NCI-H510A treated with DMSO at 0.1 percent for 48 hours (cell line): ENCODE data around the gene SIX6.
"Not testable (repeated sequence)": the region's sequence is repeated elsewhere in the genome, so short reads cannot be mapped to it uniquely, and the experiment has no call there.

Experiments used
- DNase-seq: peaks from one replicate; lab custom pipeline; 2025; lab: John Stamatoyannopoulos, UW

The SIX6 gene

DNA sequence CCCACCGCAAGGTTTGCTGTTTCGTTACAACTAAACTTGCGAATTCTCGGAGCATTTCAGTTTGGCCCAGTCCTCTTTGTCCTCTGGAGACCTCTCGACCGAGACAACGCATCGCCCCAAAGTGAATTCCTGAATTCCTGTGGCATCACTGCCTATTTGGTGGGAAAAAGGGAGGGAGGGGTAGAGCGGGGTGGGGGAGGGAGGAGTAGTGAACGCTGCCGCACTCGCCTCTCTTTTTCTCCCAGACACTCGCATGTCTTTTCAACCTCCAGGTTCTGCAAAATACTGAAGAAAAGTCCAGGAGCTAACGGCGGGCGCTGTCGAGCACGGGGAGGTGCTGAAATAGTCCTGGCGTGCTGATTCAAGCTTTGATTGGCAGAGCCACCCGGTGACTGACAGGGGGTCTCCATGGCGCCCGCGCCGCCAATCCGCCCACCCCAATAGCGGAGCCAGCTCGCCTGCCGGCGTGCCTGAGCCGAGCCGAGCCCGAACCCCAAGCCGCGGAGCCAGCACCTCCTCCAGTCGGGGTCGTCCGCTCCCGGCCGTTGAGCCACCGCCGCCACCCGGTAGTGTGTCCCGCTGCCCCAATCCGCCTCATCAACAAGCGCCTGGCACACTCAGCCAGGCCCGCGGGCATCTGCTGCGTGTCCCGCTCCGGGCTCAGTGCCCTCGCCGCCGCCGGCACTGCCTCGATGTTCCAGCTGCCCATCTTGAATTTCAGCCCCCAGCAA lies at the start of gene SIX6:
TSS of gene SIX6 (plus strand) at position 440 of the 731 bp plus-strand sequence. CDS start at position 693, 253 bp downstream.
- peak; percentile 61 for DNase-seq

DNA sequence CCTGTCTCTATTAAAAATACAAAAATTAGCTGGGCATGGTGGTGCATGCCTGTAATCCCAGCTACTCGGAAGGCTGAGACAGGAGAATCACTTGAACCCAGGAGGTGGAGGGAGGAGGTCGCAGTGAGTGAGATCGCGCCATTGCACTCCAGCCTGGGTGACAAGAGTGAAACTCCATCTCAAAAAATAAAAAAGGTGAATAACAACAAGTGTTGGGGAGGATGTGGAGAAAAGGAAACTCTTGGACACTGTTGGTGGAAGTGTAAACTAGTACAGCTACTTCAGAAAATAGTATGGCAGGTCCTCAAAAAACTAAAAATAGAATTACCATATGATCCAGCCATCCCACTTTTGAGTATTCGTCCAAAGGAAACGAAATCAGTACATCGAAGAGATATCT lies 28.7 kb upstream of the SIX6 start:
- DNase-seq = not testable (repeated sequence)

DNA sequence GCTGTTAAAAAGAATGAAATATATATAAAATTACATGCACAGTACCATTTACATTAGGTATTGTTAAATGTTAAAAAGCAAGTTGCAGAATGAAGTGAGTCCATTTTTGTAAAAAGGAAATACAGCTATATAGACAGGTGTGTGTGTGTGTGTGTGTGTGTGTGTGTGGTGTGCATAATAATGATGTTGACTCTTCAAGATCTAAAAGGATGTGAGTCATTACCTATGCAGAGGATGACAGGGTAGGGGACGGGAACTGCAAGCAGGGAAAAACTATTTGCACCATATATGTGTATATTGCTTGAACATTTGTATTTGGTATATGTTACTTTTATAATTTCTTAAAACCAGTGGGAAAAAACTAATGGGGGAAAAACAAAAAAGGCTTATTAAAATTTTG lies 26.2 kb upstream of the SIX6 start:
- no peak for DNase-seq

DNA sequence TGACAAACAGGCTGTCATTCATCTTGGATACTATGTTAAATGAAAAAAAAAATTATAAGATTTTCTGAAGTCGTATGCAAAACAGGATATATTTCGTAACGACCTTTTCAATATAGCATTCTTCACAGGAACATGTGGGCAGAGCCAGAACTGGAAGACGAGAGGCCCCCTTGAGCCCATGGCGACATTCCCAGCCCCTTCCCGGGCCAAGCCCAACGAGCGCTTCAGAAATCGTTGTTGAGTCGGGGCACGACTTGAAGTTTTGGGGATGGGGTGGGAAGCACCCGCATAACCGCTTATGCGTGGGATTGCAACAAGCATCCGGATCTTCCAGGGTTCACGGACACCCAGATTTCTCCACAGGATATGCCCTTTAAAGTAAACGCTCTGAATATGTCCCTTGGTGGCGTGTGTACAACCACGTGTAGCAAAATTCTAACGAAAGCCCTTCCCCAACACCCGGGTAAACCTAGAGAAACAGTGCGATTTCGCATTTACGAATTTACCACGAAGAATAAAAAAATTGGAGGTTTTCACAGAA lies 23.8 kb upstream of the SIX6 start:
- DNase-seq = no peak

DNA sequence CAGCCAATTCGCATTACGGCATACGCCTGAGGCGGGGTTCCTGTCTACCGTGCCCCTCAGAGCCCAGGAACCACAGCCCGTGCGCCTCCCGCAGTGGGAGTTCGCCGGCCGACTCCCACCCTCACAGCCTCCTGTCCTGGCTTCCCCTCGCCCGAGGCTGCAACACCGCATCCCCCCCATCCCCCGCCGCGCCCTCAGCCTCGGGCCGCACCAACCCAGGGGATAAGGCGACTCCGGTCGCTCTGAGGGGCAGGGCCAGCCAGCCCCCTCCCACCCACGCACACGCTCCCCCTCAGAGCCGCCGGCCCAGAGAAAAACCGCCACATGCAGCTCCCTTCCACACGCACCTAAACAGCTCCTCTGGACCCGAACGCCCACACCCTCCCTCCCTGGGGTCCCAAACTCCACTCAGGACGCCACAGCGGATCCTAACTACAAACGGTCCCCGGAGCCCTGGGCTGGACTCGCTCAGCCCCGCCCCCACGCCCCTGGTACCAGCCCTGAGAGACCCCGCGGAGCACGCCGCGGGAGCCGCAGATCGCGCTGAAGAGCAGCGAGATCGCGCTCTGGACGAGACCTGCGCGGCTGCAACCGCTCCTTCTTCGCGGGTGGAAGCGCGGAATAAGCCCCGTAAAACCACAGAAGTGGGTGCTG lies 23.2 kb upstream of the SIX6 start, which contains the start of gene C14orf39:
TSS of gene C14orf39 (minus strand) at position 466 of the 654 bp plus-strand sequence. CDS start 985 bp downstream, outside the sequence.
- DNase-seq = no peak

DNA sequence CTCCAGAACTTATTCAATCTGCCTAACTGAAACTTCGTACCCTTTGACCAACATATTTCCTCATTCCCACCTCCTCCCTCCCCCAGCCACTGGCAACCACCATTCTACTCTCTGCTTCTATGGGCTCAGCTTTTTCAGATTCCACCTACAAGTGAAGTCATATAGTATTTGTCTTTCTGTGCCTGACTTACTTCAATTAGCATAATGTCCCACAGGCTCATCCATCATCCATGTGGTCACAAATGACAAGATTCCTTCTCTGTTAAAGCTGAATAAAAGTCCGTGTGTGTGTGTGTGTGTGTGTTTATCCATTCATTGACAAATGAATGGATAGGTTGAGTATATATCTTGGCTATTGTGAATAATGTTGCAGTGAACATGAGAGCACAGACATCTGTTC lies 21.7 kb upstream of the SIX6 start:
- DNase-seq = no peak

DNA sequence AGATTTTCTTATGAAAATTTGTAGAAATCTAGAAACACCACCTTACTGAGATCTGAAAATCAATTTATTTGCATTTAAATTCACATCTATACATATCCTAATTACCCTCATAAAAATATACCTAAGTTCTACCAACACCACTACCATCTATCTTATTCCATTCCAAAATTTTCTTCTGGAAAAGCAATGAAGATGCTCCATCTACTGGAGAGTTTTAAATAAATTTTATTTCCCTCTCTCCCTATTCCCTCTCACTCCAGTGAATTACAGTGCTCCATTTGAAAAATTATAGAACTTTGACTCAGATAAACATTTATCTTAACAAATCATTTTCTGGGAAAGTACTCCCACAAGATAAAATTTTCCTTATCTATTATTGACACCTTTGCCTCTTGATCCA lies 20.8 kb upstream of the SIX6 start:
- DNase-seq = no peak

DNA sequence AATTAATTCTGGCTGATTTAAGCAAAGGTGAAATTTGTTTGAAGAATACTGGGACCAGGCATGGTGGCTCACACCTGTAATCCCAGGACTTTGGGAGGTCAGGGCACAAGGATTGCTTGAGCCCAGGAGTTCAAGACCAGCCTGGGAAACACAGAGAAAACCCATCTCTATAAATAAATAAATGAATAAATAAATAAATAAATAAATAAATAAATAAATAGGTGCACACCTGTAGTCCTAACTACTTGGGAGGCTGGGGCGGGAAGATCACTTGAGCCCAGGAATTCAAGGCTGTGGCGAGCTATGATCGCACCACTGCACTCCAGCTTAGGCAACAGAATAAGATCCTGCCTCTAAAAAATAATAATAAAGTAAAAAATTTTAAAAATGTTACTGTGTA lies 18.7 kb upstream of the SIX6 start:
- no peak for DNase-seq

DNA sequence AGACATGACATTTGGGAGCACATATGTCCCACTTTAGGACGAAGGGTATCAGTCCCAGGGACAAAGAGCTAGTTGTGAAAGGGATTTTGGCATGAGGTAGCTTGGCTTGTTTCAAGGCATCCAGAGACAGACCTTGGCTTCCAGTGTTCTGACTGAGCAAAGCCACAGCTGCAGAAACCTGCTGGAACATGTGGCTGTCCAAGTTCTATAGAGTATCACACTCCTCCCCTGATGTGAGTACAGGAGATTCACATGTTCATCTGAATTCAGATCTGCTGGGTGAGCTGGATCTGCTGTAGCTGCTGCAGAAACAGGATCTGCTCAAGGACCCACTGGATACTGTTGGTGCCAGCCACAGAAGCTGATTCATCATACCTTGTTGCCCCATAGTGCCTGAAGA lies 13.0 kb upstream of the SIX6 start:
- DNase-seq = no peak

DNA sequence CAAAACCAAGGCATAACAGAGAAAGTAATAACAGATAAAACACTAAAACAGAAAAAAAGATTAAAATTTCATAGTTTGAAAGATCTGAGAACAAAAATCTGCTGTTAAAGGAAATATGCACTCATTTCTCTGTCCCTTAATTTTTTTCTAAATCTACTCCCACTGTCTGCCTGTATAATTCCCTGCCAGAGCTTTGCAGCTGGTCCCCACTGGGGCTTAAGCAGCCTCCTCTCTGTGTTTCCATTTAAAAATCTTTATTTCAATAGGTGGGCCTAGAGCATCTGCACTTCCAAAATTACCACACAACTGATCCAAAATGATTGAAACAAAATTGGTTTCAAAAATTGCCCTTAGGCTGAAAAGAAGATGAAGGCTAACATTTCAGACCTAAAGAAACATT lies 6.4 kb upstream of the SIX6 start:
- DNase-seq = no peak

DNA sequence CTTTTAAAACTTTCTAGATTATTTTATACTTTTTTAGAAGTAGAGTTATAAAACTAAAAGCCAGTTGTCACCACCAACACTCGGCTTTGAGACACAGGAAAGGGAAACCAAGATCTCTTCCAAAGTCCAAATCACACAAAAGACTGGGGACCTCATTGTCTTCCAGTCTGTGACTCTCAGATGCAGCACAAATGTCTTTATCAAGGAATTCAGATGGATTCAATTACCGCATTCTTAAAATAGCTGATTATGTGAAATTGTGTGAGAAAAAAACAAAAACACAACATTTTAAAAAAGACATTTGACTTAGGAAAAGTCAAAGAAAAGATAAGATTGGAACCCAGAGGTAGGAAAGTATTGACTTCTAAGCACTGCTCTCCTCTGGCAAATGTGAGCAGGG lies 3.5 kb upstream of the SIX6 start:
- DNase-seq = no peak

DNA sequence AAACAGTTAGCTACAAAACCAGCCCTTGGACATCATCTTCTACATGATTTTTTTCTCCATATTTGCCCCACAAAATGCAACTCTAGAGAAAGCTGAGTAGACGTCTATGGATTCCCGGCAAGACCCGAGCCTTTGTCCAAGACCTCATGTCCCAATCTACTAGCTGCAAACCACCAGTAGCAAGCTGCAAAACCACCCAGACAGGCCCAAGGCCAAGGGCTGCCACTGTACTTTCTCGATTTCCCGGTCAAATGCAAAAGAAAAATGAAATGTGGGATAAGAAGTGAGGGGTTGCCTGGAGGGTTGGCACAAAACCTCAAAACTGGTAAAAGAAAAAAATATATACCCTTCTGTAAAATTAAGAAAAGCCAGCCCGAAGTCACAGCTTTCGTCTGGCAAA lies 2.9 kb upstream of the SIX6 start:
- DNase-seq = no peak

DNA sequence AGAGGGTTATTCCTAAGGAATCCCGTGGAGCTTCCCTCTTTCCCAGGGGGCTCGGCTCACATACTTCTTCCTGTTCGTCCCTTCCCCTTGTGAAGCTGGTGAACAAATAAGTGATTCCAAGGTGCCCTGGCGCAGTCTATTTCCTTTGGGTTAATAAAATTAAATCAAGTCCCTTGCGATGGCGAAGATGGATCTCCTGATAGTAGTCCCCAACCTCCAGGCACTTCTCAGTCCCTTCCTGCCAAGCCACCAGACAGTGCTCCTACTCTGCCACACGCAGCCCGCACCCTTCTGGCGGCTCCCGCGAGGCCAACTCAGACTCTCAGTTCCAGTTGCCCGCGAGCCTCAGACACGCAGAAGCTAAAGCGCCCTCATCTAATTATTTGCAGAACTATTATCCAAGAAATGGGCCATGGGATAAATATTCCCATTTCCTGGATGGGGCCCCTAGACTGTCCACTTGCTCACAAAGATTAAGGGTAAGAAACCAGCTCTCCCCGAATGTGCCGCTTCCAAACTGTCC lies 2.4 kb upstream of the SIX6 start:
- DNase-seq = no peak

DNA sequence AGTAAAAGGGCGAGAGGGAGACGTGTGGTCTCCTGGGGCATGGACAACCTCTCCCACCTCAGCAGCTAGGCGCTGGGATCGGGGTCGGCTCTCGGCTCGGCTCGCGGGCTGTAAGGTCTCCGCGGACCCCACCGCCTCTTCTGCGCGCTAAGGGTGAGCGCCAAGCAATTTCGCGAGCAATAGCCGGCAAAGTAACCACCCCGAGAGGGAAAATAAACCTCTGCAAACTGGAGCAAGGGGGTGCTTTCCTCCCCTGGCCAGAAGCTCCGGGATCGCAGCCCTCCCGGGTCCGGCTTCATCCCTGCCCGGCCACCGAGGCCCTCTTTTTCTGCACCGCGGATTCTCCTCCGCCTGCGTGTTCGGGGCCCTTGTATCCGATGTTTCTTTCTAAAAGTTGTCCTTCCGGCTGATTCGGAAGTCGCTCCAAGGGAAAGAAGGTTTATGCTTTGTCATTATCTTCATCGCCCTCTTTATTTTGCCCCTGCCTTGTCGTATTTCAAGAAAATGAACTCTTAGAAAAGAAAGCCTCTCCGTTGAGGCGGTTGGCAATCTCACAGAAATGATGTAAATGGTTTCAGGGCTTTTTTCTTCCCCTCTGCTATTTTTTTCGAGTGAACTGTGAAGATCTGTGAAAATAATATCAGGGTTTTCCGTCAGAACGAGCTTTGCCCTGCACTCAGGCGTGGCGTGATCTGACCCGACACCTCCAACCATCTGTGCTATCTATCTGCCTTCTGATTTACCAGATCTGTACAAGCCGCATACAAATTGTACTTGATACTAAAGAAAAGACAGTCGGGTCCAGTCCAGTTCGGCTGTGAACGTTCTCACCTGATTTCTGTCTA lies 1.7 kb upstream of the SIX6 start:
- DNase-seq = no peak

DNA sequence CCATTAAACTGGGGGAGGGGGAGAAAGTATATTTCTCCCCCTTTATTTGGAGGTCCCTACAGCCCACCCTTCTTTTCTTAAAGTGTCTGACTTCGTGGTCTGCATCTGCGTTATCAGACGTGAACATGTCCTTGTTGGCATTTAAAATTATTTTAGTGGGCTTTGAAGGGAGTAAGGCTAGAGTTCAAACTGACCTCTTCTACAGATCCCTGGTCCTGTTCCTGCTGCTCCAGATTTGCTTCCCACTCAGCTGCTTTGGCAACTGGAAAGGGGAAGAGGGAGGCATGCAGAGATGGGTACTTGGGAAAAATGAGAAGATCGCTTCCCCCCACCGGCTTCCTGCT lies 611 bp upstream of the SIX6 start:
- DNase-seq = no peak

DNA sequence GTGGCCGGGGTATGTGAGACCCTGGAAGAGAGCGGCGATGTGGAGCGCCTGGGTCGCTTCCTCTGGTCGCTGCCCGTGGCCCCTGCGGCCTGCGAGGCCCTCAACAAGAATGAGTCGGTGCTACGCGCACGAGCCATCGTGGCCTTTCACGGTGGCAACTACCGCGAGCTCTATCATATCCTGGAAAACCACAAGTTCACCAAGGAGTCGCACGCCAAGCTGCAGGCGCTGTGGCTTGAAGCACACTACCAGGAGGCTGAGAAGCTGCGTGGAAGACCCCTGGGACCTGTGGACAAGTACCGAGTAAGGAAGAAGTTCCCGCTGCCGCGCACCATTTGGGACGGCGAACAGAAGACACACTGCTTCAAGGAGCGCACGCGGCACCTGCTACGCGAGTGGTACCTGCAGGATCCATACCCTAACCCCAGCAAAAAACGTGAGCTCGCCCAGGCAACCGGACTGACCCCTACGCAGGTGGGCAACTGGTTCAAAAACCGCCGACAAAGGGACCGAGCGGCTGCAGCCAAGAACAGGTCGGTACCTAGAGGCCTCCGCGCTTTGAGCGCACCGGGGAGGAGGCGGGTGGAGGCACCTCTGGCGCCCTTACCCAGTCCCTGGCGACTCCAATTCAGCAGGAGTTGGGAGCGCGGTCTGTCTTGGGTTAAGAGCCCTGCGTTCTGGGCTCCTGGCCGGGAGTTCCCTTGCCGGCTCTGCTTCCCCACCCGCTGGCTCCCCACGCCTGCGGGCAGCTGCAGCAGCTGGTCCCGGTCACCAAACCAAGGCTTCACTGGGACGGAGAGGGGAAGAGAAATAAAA lies 700 bp downstream of the SIX6 start:
- peak; percentile 55 for DNase-seq

DNA sequence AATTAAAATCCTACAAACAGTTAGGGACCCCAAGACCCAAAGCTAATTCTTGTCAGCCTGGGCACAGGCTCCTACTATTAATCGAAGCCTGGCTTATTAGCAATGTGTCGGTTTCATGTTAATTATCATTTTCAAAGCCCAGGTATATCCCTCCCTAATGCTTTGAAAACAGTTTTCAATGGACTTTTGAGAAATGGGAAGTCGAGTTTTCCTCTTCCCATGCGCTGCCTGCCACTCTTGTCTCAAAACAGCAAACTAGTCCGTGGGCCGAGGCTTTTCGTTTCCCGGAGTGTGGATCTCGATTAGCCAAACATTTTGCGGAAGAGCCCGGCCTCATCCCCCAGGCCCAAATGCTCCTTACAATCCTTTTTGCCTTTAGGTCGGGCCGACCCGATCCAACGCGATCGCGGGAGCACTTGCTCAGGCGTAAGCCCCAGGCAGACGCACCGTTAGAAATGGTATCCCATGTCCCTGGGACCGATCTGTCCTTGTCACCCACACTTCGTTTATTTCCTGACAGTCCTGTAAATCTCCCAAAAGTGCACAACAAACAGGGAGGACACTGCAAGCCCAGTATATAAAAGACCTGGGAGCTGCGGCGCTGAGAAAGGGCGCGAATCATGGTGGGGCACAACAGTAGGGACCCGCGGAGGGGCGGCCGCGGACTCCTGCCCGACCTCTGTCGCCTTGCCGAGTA lies 1.5 kb downstream of the SIX6 start:
- DNase-seq = no peak

DNA sequence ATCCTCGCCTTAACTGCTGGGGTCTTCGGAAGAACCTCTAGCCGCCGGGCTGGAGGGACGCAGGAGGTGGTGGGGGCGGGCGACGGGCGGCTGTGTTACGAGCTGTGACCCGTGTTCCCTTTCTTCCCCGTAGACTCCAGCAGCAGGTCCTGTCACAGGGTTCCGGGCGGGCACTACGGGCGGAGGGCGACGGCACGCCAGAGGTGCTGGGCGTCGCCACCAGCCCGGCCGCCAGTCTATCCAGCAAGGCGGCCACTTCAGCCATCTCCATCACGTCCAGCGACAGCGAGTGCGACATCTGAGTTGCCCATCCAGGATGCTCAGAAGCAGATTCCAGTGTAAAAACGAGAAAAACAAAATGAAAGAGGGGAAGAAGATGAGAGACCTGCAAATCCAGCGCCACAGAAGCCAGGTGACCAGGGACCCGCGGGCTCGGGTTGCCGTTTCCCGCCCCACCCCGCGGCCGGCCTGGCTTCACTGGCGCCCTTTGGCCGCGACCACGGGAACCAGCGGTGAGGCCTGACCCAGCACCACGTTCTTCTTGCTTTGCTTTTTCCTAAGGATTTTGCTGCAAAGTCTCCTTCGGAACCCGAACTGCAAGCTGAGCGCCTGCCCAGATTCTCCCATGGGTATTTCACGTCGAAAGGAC lies 2.1 kb downstream of the SIX6 start:
- no peak for DNase-seq

DNA sequence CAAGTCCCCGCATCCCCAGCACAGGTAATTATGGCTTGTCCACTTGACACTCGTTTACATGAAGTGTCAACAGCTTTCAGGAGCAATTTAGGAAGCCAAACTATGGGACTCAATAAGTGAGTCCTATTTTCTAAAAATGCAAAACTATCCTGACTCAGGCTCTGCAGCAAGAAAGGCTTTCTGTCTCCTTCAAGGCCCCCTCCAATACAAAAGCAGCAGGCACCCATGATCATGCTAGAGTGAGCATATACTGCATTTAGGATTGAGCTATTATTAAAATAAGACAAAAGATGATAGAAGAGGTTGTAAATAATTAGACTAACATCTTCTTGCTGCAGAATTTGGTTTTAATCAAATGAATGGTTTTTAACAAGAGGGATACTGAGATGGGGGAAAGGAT lies 3.2 kb downstream of the SIX6 start:
- no peak for DNase-seq

DNA sequence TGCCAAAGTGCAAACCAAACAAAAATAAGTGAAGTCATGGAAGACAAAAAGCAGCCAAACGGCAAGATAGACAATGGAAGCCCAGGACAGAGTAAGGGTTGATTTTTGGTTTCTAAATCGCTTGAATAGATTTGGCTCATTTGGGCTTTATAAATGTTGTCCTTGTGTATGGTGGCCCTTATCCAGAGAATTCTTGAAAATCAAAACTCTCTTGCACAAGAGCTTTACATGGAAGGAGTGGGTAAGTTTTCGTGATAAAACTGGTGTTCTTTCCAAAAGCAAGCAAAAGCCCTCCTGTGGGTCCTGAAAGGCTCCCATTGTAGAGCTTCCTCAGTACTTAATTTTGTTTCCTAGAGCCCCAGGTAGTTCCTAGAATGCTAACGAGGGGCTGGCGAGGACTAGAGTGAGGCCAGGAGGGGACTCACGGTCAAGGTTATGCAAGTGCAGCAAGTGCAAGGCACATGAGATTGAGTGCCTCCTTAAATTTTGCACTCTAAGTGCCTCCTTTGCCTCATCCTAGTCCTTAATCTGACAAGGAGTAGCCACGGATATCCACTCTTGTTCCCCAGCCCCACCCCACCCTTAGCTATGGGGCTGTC lies 4.1 kb downstream of the SIX6 start:
- no peak for DNase-seq
